ENCODE measurements around the gene LRRTM4.

Gene LRRTM4

DNA sequence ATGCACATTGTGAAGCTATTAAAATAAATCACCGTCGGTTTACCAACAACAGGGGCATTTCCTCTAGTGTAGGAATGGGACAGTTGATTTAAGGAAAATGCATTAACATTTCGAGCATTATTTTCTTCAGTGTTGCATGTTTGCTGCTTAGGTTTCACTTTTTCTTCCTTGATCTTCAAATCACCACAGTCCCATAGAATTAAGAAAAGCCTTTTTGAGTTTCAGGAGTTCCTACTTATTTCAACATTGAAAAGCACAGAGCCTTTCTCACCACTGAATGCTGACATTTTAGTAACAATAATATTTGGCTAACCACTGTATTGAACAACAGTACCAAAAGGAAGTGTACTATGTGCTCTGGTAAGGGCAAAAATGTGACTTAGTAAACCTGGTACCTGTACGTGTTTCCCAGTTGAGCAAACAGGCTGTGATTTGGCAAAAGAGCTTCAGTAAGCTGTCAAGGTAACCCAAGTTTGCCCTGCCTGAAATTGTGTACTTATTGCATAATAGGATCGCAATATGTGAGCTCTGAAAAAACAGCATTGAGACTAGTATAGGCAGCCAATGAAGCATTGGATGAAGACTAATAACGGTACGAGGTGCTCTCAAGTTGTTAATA lies 2.2 kb downstream of the LRRTM4 start:
- H3K27ac ChIP-seq, result no peak overlapping the region
- H3K4me3 ChIP-seq, result no peak overlapping the region
- H4K20me1 ChIP-seq, result no peaks in the 10 kb centered on the region
- TF ChIP-seq Cebpa-rat (IDR thresholded peaks at IDR 0.05), result no peak
- no peaks in the 10 kb centered on the region for H3K9me3 ChIP-seq (replicated peaks in 1 of 11)
- H3K36me3 ChIP-seq, result no peaks in the 10 kb centered on the region
- H3K27me3 ChIP-seq, result no peaks in the 10 kb centered on the region
- H3K4me2 ChIP-seq, result no peak overlapping the region
- no peaks in the 10 kb centered on the region for H3K4me1 ChIP-seq
- no peak overlapping the region for H3K9ac ChIP-seq

DNA sequence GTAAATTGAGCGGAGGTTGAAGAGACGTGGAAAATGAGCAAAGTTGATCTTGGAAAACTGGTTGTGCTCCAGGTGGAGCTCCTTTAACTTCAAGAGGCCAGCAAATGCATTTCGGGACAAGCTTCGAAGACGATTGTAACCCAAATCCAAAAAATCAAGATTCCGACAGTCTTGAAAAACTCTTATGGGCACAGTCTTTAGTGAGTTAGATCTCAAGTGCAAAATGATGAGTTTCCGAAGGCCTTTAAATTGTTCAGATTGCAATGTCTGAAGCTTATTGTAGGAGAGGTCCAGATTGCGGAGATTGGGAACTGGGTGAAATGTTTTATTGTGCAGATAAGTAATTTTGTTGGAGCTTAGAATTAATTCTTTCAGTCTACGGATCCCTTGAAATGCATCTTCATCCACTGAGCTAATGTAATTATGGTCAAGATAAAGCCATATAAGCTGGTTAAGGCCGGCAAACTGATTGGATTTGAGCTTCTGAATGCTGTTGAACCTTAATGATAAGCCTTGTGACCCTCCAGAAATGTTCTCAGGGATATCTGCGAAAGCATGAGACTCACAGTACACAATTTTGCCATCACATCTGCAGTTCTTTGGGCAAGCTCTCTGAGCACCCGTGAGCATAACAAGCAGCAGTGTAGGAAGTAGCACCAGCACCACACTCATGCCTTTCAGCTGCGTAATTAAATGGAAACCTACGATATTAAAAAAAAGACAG lies 2.9 kb downstream of the LRRTM4 start:
- Histone ChIP-seq H3K27ac (no peak overlapping the region), H3K9ac (no peak overlapping the region), H3K27me3 (no peaks in the 10 kb centered on the region), H3K4me2 (no peak overlapping the region), H3K4me1 (no peaks in the 10 kb centered on the region), H3K9me3 (replicated peaks in 1 of 11) (no peaks in the 10 kb centered on the region), H4K20me1 (no peaks in the 10 kb centered on the region), H3K36me3 (no peaks in the 10 kb centered on the region), H3K4me3 (no peak overlapping the region)
- no peak for TF ChIP-seq Cebpa-rat (IDR thresholded peaks at IDR 0.05)

DNA sequence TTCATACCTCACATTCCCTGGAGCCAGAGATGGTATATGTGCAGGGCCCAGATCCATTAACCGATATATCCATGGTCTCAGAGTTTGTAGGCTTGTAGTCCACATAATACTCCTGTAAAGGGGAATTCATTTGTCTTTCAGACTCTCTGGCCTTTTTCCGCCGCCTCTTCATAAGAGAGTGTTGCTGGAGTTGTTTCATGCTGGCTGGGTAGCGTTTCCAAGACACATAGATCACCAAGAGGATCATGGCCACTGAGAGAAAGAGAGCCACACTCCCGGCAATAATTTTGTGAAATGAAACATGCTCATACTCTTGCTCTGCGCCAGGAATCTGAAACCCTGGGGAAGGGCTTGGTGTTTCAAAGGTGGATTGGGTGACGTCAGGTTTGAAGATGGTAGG lies 3.9 kb downstream of the LRRTM4 start:
- no peak for TF ChIP-seq Cebpa-rat (IDR thresholded peaks at IDR 0.05)
- H3K27me3 ChIP-seq, result no peaks in the 10 kb centered on the region
- no peak overlapping the region for H3K9ac ChIP-seq
- H3K27ac ChIP-seq, result no peak overlapping the region
- H3K36me3 ChIP-seq, result no peaks in the 10 kb centered on the region
- H3K4me3 ChIP-seq, result no peak overlapping the region
- H3K4me1 ChIP-seq, result no peaks in the 10 kb centered on the region
- no peak overlapping the region for H3K4me2 ChIP-seq
- no peaks in the 10 kb centered on the region for H3K9me3 ChIP-seq (replicated peaks in 1 of 11)
- H4K20me1 ChIP-seq, result no peaks in the 10 kb centered on the region

DNA sequence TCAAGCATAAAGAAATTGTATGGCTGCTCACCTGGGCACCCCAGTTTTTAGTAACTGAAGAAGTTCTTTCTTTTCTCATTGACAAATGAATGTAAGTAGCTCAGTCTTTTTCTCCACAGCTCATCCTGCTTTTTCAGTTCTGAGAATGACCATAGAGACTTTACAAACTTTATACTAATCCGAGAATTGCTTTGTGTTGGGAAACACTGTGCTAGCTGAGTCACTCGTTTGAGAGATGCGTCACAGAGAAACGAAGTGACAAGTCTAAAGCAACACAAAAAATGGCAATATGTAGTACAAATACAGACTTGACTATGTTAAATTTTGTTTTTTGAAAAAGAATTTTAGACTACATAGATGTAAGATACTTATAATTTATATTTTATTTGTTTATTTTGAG lies 9.0 kb downstream of the LRRTM4 start:
- no peak overlapping the region for H3K27ac ChIP-seq
- no peaks in the 10 kb centered on the region for H3K36me3 ChIP-seq
- no peak overlapping the region for H3K4me2 ChIP-seq
- H3K27me3 ChIP-seq, result no peaks in the 10 kb centered on the region
- no peak overlapping the region for H3K4me3 ChIP-seq
- TF ChIP-seq Cebpa-rat (IDR thresholded peaks at IDR 0.05), result no peak
- no peaks in the 10 kb centered on the region for H3K9me3 ChIP-seq (replicated peaks in 1 of 11)
- no peaks in the 10 kb centered on the region for H3K4me1 ChIP-seq
- H3K9ac ChIP-seq, result no peak overlapping the region
- no peaks in the 10 kb centered on the region for H4K20me1 ChIP-seq

DNA sequence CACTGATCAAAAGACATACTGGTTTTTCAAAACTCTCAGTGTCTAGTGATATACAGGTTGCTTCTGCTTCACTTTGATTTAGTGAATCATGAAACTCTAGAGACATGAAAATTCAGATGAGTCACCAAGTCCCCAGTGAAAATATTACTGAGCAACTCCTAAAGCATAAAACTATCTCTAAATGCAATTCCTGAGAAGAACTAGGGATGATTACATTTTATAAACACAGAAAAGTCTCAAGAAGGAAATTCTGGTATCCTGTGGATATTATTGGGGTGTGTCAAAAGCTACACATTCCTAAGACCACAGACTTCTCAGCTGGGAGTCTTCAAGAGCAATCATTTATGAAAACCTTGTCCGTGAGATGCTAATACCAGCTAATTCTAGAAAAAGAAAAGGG lies 9.7 kb downstream of the LRRTM4 start:
- TF ChIP-seq Cebpa-rat (IDR thresholded peaks at IDR 0.05), result no peak
- Histone ChIP-seq H3K9ac (no peak overlapping the region), H3K4me2 (no peak overlapping the region)

DNA sequence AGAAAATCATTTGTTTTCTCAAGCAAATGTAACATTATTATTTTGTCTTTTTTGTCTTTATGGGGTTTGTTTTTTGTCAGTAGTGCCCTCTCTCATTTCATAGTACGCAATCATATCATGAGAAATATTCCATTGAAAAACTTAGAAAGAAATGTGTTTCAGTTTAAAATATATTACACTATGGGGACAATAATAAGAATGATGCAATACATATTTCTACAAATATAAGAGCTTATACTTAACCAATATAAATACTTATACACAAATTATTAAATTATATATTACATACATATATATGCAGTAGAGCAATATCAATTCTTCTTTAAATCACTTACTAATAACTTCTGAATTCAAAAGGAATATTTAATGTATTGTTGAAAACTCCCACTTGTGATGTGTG lies 13.7 kb downstream of the LRRTM4 start:
- no peaks in the 10 kb centered on the region for H3K36me3 ChIP-seq
- H3K9ac ChIP-seq, result no peak overlapping the region
- H4K20me1 ChIP-seq, result no peaks in the 10 kb centered on the region
- no peak overlapping the region for H3K27ac ChIP-seq
- H3K27me3 ChIP-seq, result no peaks in the 10 kb centered on the region
- no peak overlapping the region for H3K4me3 ChIP-seq
- H3K9me3 ChIP-seq (replicated peaks in 1 of 11), result no peaks in the 10 kb centered on the region
- TF ChIP-seq Cebpa-rat (IDR thresholded peaks at IDR 0.05), result no peak
- H3K4me2 ChIP-seq, result no peak overlapping the region
- no peaks in the 10 kb centered on the region for H3K4me1 ChIP-seq

More for the DNA sequence above, 9.7 kb downstream of the LRRTM4 start:
- H3K9me3 ChIP-seq (replicated peaks in 1 of 11), result no peaks in the 10 kb centered on the region
- no peaks in the 10 kb centered on the region for H4K20me1 ChIP-seq
- no peaks in the 10 kb centered on the region for H3K27me3 ChIP-seq
- H3K4me1 ChIP-seq, result no peaks in the 10 kb centered on the region
- H3K4me3 ChIP-seq, result no peak overlapping the region
- no peak overlapping the region for H3K27ac ChIP-seq
- H3K36me3 ChIP-seq, result no peaks in the 10 kb centered on the region

DNA sequence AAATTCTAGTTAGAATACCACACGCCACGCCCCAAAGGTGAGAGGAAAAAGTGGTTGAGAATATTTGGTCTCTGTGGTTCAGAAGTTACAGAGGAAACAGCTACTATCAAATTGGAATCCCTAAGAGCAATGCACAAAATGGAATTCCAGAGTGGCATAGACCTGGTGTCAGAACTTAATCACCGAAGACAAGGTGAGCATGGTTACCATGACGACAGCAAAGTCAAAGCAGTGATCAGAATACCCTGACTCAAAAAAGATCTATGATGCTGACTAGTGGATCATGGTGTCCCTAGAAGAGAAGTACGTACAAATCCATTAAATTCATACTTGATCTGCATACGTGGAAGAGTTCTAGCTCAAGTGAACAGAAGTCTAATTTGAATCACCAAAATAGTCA lies 14.5 kb downstream of the LRRTM4 start:
- no peaks in the 10 kb centered on the region for H3K36me3 ChIP-seq
- TF ChIP-seq Cebpa-rat (IDR thresholded peaks at IDR 0.05), result no peak
- H3K9ac ChIP-seq, result no peak overlapping the region
- no peak overlapping the region for H3K4me3 ChIP-seq
- H3K27ac ChIP-seq, result no peak overlapping the region
- H3K27me3 ChIP-seq, result no peaks in the 10 kb centered on the region
- no peaks in the 10 kb centered on the region for H4K20me1 ChIP-seq
- H3K9me3 ChIP-seq (replicated peaks in 1 of 11), result no peaks in the 10 kb centered on the region
- no peak overlapping the region for H3K4me2 ChIP-seq
- no peaks in the 10 kb centered on the region for H3K4me1 ChIP-seq

DNA sequence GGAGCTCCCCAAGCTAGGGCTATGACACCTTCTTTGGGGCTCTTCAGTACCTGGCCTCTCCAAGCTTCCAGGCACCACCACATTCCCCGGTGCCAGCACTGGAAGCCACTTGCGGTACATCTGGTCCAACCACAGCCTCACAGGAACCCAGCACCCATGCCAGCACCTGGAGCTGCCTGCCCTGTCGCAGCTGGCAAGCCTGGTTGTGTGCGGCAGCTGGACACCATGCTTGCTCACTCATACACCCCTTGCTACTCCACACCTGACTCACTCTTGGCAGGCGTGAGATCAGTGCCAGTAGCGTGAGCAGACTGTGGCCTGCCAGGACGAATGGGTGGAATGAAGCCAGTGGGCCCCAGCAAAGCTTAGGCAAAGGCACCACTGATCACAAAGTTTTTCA lies 34.0 kb downstream of the LRRTM4 start:
- H3K27ac ChIP-seq, result no peak overlapping the region
- H3K36me3 ChIP-seq, result no peaks in the 10 kb centered on the region
- H4K20me1 ChIP-seq, result no peaks in the 10 kb centered on the region; a peak in 1 of 22 replicates
- no peak overlapping the region for H3K9ac ChIP-seq
- H3K4me1 ChIP-seq, result no peaks in the 10 kb centered on the region
- H3K9me3 ChIP-seq (replicated peaks in 1 of 11), result no peaks in the 10 kb centered on the region
- no peak for TF ChIP-seq Cebpa-rat (IDR thresholded peaks at IDR 0.05)
- H3K27me3 ChIP-seq, result no peaks in the 10 kb centered on the region
- H3K4me3 ChIP-seq, result no peak overlapping the region
- no peak overlapping the region for H3K4me2 ChIP-seq

DNA sequence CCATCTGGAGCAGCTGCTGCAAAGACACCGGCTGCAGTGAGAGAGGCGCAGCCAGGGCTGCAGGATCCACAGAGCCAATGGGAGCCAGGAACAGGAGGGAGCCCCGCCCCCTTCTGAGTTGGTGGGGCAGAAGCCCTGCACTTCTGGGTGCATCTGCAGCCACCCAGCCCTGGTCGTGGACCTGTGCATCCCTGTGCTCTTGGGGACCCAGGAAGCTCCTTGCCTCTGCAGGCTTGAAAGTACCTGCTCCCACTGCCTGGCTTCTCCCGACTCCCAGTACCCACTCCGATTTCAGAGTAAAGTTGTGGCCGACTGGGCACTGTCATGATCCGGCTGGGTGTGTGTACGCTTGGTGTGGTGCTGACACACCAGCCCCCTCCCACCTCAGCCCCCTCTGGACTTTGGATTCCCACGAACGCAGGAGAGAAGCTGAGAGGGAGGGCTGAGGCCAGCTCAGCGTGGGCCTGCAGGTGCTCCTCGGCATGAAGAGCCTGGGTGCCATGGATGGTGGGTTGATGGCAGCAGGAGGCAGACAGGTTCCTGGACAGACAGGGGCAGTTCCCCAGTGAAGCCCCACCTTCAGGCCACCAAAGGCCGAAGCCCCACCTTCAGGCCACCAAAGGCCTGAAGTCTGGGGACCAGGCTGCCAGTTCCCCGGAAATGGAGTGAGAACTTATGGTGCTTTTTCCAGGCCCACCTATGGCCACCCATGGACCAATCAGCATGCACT lies 34.9 kb downstream of the LRRTM4 start:
- no peak overlapping the region for H3K9ac ChIP-seq

DNA sequence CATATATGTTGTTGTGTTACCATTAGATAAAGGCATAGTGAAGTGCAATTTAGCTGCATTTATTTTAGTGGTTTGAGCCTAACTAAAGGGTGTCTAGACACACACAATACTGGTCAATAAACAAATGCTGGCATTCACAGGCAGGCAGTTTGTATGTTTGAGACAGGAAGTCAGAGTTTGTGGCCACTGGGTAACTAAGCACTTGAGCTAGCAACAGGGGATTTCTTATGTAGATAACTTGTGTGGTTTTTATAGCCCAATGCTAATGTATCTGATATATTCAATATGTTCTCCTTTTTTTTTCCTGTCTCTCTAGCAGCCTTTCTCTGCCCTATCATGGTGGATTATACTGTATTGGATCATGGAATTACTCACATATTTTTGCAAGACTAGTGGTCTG lies 38.1 kb downstream of the LRRTM4 start:
- Histone ChIP-seq H3K36me3 (no peaks in the 10 kb centered on the region), H4K20me1 (no peaks in the 10 kb centered on the region; a peak in 1 of 22 replicates), H3K9ac (no peak overlapping the region), H3K4me2 (no peak overlapping the region), H3K9me3 (replicated peaks in 1 of 11) (no peaks in the 10 kb centered on the region), H3K27ac (no peak overlapping the region), H3K4me3 (no peak overlapping the region), H3K27me3 (no peaks in the 10 kb centered on the region), H3K4me1 (no peaks in the 10 kb centered on the region)
- no peak for TF ChIP-seq Cebpa-rat (IDR thresholded peaks at IDR 0.05)

More for the DNA sequence above, 34.9 kb downstream of the LRRTM4 start:
- TF ChIP-seq Cebpa-rat (IDR thresholded peaks at IDR 0.05), result no peak
- Histone ChIP-seq H3K4me3 (no peak overlapping the region), H3K4me1 (no peaks in the 10 kb centered on the region), H4K20me1 (no peaks in the 10 kb centered on the region; a peak in 1 of 22 replicates), H3K9me3 (replicated peaks in 1 of 11) (no peaks in the 10 kb centered on the region), H3K36me3 (no peaks in the 10 kb centered on the region), H3K4me2 (no peak overlapping the region), H3K27me3 (no peaks in the 10 kb centered on the region), H3K27ac (no peak overlapping the region)
